Effector memory CD4-positive, alpha-beta T cell (primary cell): Measurements from ENCODE around the gene C5orf52.
"Not testable (repeated sequence)": the region's sequence is repeated elsewhere in the genome, so short reads cannot be mapped to it uniquely, and the experiment has no call there.

Experiments
- DNase-seq, 3 donors: peaks; one replicate each; pipeline ENCODE4 v3.0.0-alpha.2; 2020
- H3K27ac ChIP-seq: 2 replicates; pipeline ENCODE4 v1.7.0; 2013; ENCODE audit warnings: mild to moderate bottlenecking, low read length, moderate library complexity; ENCODE audit not compliant: insufficient read depth, poor library complexity, severe bottlenecking
- H3K27me3 ChIP-seq: replicated peaks from 2 replicates; pipeline ENCODE4 v1.7.0; 2013; ENCODE audit warnings: mild to moderate bottlenecking, low read length; ENCODE audit not compliant: insufficient read depth, control insufficient read depth, poor library complexity, severe bottlenecking
- H3K36me3 ChIP-seq: 2 replicates; pipeline ENCODE4 v1.7.0; 2013; ENCODE audit warnings: mild to moderate bottlenecking, low read length, moderate library complexity; ENCODE audit not compliant: control insufficient read depth, insufficient read depth
- H3K4me1 ChIP-seq: 2 replicates; pipeline ENCODE4 v1.7.0; 2013; ENCODE audit warnings: low read length, mild to moderate bottlenecking; ENCODE audit not compliant: control insufficient read depth, insufficient read depth, poor library complexity, severe bottlenecking
- H3K4me3 ChIP-seq: 2 replicates; pipeline ENCODE4 v1.7.0; 2013; ENCODE audit warnings: low read length, low read depth, mild to moderate bottlenecking; ENCODE audit not compliant: insufficient read depth, poor library complexity, severe bottlenecking
- H3K9me3 ChIP-seq: 2 replicates; pipeline ENCODE4 v1.7.0; 2013; ENCODE audit warnings: mild to moderate bottlenecking, low read length, moderate library complexity; ENCODE audit not compliant: control insufficient read depth

C5orf52 gene

GRCh38 chr5:157718519-157718918, 47.2 kb downstream of the C5orf52 start:
- H3K4me3 ChIP-seq = no peak overlapping the region
- H3K4me1 ChIP-seq = peaks cover 10% of the 10 kb centered on the region
- H3K9me3 ChIP-seq = no peaks in the 10 kb centered on the region
- H3K27ac ChIP-seq = no peak overlapping the region
- no peaks in the 10 kb centered on the region for H3K27me3 ChIP-seq
- no peak for DNase-seq
- H3K36me3 ChIP-seq = no peaks in the 10 kb centered on the region

- Histone ChIP-seq H3K27me3 (no peaks in the 10 kb centered on the region), H3K4me1 (peaks cover 10% of the 10 kb centered on the region), H3K27ac (no peak overlapping the region), H3K36me3 (no peaks in the 10 kb centered on the region), H3K4me3 (no peak overlapping the region), H3K9me3 (no peaks in the 10 kb centered on the region)
- DNase-seq = no peak
Measured at GRCh38 chr5:157719245-157719644, 47.9 kb downstream of the C5orf52 start.

- no peak overlapping the region for H3K27ac ChIP-seq
- no peak for DNase-seq
- H3K4me1 ChIP-seq = peaks cover 10% of the 10 kb centered on the region
- H3K9me3 ChIP-seq = no peaks in the 10 kb centered on the region
- no peaks in the 10 kb centered on the region for H3K27me3 ChIP-seq
- H3K4me3 ChIP-seq = no peak overlapping the region
- H3K36me3 ChIP-seq = no peaks in the 10 kb centered on the region
Measured at GRCh38 chr5:157721159-157721558, 49.8 kb downstream of the C5orf52 start.

GRCh38 chr5:157722895-157723294, 51.6 kb downstream of the C5orf52 start:
- not testable (repeated sequence) for H3K9me3 ChIP-seq, H3K27me3 ChIP-seq, H3K4me1 ChIP-seq, H3K4me3 ChIP-seq, H3K27ac ChIP-seq, DNase-seq, H3K36me3 ChIP-seq

GRCh38 chr5:157726607-157727006, 55.3 kb downstream of the C5orf52 start:
- not testable (repeated sequence) for DNase-seq, H3K4me1 ChIP-seq, H3K27ac ChIP-seq, H3K9me3 ChIP-seq, H3K4me3 ChIP-seq, H3K36me3 ChIP-seq, H3K27me3 ChIP-seq

GRCh38 chr5:157727858-157728257, 56.5 kb downstream of the C5orf52 start:
- H3K27me3 ChIP-seq, H3K27ac ChIP-seq, H3K4me1 ChIP-seq, H3K9me3 ChIP-seq, DNase-seq, H3K4me3 ChIP-seq, H3K36me3 ChIP-seq: not testable (repeated sequence)
